Epithelial cell of proximal tubule (primary cell): ENCODE results near the gene POU6F2. TPM values are rescaled to one million over a fixed set of nuclear protein-coding genes. Genes with fewer than 3 reads are reported as not detected.

Source experiments
- DNase-seq: peaks from one replicate; pipeline ENCODE4 v3.0.0-alpha.2; 2011; ENCODE audit warnings: low read depth
- H3K4me3 ChIP-seq: 2 replicates; pipeline ENCODE4 v1.5.1; 2011; ENCODE audit warnings: low read depth, mild to moderate bottlenecking, low read length
- total RNA-seq: library from RNA; depleted of rRNA; stranded (reverse); fragments of >200 nt; gene quantifications from 2 replicates; pipeline ENCODE4 v1.2.3, GENCODE V29; 2015
- TF ChIP-seq, protein P1 (sequence below): conservative IDR thresholded peaks from 2 replicates; pipeline ENCODE4 v1.5.1; 2012; ENCODE audit warnings: low read depth, mild to moderate bottlenecking, low read length

The POU6F2 gene
- total RNA-seq, 1 donor from 2014 or later: not detected

- TF ChIP-seq, protein P1, sequence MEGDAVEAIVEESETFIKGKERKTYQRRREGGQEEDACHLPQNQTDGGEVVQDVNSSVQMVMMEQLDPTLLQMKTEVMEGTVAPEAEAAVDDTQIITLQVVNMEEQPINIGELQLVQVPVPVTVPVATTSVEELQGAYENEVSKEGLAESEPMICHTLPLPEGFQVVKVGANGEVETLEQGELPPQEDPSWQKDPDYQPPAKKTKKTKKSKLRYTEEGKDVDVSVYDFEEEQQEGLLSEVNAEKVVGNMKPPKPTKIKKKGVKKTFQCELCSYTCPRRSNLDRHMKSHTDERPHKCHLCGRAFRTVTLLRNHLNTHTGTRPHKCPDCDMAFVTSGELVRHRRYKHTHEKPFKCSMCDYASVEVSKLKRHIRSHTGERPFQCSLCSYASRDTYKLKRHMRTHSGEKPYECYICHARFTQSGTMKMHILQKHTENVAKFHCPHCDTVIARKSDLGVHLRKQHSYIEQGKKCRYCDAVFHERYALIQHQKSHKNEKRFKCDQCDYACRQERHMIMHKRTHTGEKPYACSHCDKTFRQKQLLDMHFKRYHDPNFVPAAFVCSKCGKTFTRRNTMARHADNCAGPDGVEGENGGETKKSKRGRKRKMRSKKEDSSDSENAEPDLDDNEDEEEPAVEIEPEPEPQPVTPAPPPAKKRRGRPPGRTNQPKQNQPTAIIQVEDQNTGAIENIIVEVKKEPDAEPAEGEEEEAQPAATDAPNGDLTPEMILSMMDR: no peak
- no peak overlapping the region for H3K4me3 ChIP-seq
- DNase-seq: no peak
Measured at GRCh38 chr7:39402034-39402433, 424.3 kb downstream of the POU6F2 start.

DNA sequence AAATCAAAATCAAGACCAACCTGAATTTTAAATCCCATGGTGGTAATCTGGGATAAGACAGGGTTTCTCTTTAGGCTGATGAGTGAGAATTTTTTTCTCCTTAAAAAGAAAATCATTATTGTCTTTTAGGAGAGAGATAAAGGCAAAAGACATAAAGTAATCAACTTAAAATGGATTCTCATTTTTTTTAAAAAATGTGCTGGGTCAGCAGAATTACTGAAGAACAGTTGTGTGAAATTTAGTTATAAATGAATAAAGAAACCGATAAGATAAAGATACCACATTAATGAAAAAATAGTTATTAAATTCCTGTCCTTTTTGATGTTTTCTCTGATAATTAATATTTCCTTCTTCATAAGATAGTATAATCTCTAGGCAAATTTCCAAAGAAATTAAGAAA is 427.2 kb downstream of the POU6F2 start:
- H3K4me3 ChIP-seq: no peak overlapping the region
- DNase-seq: no peak
- TF ChIP-seq, protein P1: no peak

DNA sequence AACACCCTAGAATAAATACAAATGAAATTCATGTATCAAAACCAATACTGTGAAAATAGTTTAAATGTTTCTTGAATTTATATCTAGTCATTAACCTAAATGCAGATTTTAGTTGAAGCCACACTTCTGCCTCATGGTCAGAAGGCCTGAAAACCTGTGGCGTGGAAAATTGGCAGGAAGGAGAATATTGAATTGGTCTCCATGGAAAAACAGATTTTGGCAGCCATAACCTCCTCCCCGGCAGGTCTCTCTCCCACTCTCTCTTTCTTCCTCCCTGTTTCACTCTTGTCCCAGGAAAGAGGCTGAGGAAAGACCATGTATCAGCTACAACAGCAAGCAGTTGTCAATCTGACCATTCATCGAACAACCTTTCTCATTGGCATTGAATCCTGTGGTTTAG is 427.9 kb downstream of the POU6F2 start:
- TF ChIP-seq, protein P1: no peak
- no peak overlapping the region for H3K4me3 ChIP-seq
- no peak for DNase-seq

GRCh38 chr7:39406467-39406866 is 428.8 kb downstream of the POU6F2 start:
- no peak for DNase-seq
- H3K4me3 ChIP-seq: no peak overlapping the region
- TF ChIP-seq, protein P1: no peak

DNA sequence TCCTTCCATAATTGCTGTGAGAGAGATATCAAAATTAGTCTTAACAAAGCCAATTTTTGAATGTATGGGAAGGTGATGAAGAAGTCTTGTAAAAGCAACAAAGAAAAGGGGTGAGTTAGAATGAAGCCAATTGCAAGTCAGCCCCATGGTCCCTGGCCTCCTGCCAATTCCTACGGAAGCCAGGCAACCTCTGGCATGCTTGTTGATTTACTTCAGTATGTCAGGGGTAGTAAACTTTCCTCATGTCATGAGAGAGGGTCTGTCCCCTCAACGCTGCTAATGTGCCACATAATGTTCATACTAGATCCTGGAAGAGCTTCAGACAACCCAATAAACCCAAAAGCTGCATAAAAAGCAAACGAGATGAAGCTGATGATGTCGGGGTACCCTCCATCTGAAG is 429.4 kb downstream of the POU6F2 start:
- TF ChIP-seq, protein P1: no peak
- no peak for DNase-seq
- no peak overlapping the region for H3K4me3 ChIP-seq

GRCh38 chr7:39407723-39408122 is 430.0 kb downstream of the POU6F2 start:
- H3K4me3 ChIP-seq: no peak overlapping the region
- DNase-seq: no peak
- TF ChIP-seq, protein P1: no peak

DNA sequence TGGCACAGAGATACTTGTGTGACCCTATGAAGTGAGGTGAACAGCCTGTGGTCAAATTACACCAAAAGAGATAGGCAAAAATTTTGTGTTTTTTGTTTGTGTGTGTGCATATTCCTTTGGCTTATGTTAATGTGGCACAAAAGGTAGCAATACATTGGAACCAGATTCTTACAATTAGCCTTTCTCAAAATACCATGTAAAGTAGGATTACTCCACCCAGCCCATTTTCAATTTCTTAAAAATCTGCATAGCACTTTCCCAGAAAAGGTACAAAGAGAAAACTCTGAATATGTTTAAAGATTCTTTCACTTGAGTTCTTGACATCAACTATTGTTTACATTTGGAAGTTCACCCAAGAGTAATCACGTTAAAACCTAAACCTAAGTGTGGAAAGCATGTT is 431.2 kb downstream of the POU6F2 start:
- no peak overlapping the region for H3K4me3 ChIP-seq
- DNase-seq: no peak
- TF ChIP-seq, protein P1: no peak
